HG02973 (cell line): ENCODE measurements around the gene C1orf174.
"Not testable (repeated sequence)": the region's sequence is repeated elsewhere in the genome, so short reads cannot be mapped to it uniquely, and the experiment has no call there.

Experiments
- ATAC-seq: cut with Tn5 transposase; IDR thresholded peaks from one replicate; pipeline ENCODE4 v1.9.1; 2021; ENCODE audit warnings: moderate library complexity; ENCODE audit not compliant: unreplicated experiment

The C1orf174 gene

GRCh38 chr1:3926956-3927355 lies 26.9 kb upstream of the C1orf174 start:
- ATAC-seq = no peak

DNA sequence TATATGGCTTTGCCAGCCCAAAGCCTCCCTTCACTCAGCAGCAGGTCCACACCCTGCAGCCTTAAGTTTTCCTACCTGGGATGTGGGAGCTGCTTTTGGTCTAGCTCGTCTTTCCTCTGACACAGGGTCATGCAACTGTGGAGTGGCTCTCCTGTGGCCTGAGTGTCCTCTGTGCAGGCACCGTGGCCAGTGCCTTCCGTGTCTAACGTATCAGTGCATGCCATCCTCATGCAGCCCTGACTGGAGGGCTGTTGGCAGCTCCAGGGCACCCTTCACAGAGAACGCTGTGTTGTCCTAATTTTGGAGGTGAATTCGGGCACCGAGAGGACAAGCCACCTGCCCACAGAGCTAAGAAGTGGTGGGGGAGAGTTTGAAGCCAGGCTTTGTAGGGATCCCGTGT lies 25.7 kb upstream of the C1orf174 start:
- ATAC-seq = no peak

DNA sequence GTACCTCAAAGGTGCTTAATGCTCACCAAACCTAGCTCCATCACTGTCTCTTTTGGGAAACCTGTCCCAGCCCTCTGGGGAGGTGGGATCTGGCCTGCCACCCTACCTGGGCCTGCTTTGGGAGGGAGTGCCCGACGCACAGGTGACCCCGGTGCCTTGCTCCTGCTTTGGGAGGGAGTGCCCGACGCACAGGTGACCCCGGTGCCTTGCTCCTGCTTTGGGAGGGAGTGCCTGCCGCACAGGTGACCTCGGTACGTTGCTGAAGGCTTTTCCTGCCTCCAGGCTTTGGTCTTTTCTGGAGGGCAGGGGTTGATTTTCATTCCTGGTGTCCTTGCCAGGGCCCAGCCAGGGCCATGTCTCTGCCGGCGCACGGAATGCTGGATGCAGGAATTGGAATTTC lies 25.2 kb upstream of the C1orf174 start:
- no peak for ATAC-seq

- no peak for ATAC-seq
These were observed 24.8 kb upstream of the C1orf174 start for GRCh38 chr1:3924825-3925220.

DNA sequence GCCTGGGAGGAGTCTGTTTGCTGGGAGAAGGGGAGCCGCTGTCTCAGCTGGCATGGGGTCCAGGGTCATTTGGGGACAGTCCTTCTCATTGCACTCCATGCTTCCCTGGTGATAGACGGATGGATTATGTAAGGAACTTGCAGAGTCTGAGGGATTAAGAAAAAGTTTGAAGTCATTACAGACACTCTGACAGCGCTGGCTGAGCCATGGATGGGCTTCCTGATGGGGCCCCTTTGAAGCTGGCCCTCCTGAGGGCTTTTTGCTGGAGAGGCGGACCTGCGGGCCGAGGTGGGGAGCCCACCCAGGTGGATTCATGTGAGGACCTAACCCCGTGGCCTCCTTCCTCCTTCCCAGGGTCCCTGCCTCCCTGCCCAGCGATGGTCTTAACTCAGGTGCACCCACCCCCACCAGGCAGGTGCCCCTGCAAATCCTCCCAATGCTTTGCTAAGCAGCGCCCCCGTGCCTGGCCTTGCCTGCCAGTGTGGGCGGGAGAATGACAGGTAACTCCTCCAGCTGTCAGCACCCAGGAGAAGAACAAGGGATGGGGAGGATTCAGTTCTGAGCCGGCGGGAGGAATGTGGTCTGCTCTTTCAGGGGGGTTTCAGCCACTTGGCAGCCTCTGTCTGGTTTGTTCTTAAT lies 24.2 kb upstream of the C1orf174 start:
- no peak for ATAC-seq

DNA sequence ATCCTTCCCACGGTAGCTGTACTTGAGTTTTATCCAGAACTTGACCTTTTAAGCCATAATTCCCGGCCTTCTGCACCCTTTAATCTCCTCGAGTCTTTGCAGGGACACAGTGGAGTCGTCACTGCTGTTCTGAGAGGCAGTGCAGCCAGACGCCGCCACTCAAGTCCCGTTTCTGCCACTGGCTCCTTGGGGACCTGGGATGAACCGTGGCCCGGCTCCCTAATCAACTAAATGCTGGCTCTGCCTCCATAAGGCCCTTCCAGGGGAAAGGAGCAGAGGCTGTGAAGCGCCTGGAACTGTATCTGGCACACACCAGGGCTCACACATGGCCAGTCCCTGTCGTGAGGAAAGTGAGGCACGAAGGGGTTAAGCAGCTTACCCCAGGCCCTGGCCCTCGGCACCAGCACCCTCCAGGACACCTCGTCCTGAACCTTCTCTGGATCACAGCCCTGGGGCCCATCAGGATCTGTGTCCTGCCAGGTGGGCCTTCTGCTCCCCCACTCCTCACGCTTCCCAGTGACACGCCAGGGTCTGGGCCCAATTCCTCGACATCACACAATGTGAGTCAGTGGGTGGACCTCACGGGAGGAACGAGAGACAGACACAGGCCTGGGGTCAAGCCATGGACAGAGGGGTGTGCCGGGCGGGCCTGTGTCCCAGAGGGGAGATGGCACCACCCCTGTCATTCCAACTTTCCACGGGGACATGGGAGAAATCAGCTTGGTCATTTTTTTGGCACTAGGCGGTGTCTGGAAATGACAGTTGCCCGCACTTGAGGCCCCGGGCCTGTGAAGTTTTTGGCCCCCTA lies 23.5 kb upstream of the C1orf174 start:
- no peak for ATAC-seq

GRCh38 chr1:3922851-3923250 lies 22.8 kb upstream of the C1orf174 start:
- no peak for ATAC-seq

DNA sequence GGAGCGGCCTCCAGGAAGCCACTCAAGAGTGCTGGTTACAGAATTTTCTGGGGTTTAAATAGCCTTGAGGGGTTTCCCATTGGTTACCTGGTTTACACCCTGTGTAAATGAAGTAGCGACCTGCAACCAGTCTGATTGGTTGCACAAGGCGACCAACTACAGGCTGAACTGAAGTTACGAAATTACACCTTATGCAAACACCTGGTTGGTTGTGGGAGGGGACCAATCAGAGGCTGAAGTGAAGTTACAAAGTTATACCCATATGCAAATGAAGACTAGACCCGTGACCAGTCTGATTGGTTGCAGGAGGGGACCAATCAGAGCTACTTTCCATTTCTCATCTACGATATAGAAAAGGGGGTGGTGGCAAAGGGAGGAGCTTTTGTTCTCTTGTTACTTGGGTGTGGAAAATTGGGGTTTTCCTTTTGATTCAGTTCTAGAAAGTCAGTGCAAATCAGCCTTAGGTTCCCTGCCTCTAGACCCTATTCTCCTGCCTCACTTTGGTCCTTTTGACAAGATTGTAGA lies 22.2 kb upstream of the C1orf174 start:
- ATAC-seq = no peak

GRCh38 chr1:3921765-3922164 lies 21.7 kb upstream of the C1orf174 start:
- ATAC-seq = no peak

DNA sequence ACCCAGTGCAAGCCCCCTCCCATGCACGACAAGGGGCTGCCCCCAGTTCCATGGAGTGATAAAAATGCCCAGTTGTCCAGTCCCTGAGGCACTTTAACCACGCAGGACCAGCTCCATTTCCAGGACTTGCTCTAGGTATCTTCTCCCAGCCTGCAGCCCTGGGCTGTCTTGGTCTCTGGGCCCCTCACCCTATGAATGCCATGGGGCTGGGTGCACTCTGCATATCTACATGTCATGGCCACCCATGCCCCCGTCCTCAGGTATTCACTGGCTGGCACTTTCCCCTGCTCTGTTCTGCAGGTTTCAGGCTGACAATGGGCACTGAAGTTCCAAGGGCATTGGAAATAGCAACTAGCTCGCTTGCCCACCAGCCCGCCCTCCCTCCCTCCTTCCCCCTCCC lies 19.6 kb upstream of the C1orf174 start:
- no peak for ATAC-seq

DNA sequence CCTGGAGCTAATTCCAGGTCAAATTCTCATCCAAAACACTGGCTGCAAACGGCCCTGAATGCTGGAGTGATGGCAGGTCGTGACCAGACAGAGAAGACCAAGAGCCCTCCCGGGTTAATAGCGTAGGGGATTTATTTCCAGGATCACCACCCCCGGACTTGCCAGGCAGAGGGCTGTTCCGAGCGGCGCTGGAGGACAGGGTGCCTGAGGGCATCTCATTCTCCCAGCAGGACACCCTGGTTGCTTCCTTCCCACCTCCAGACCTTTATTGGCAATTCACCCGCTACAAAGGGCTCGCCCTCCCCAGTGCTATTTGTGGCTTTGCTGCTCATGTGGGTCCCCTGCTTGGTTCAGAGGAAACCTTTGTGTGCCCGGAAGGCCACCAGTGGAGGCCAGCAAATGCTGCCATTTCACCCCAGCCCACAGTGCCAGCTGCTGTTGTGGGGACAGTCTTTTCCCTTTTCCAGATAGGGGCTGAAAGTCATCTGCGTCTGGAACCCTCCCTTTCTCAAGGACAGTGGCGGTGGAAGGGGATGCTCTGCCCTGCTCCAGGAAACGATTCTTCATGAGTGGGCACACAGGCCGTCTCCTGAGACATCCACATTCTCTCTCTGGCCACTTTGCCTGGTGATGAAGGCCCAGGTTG lies 19.0 kb upstream of the C1orf174 start:
- ATAC-seq = no peak

DNA sequence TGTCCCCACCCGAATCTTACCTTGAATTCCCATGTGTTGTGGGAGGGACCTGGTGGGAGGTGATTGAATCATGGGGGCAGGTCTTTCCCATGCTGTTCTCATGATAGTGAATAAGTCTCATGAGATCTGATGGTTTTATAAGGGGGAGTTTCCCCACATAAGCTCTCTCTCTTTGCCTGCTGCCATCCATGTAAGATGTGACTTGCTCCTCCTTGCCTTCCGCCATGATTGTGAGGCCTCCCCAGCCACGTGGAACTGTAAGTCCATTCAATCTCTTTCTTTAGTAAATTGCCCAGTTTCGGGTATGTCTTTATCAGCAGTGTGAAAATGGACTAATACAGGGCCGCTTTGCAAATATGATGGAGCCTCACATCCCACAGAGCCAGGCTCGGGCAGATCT lies 18.3 kb upstream of the C1orf174 start:
- ATAC-seq = not testable (repeated sequence)

DNA sequence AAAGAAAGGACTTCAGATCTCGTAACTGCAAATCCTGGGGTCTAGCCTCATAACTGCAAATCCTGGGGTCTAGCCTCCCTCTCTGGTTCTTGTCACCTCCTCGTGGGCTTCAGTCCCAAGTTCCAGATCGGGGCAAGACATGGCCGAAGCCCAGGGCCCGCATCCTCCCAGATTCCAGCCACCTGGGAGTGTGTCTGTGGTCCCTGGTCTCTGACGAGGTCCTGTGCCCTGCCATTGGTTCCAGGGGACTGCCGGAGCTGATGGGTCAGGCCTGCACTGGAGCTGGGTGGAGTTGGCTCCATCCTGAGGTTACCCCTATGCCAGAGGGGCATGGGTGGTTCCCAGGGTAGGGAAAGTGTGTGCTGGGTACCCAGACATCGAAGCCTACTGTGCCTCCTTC lies 17.7 kb upstream of the C1orf174 start:
- ATAC-seq = no peak

- ATAC-seq = no peak
These were observed 15.6 kb upstream of the C1orf174 start for GRCh38 chr1:3915551-3916121.

- no peak for ATAC-seq
These were observed 14.8 kb upstream of the C1orf174 start for GRCh38 chr1:3914911-3915310.

DNA sequence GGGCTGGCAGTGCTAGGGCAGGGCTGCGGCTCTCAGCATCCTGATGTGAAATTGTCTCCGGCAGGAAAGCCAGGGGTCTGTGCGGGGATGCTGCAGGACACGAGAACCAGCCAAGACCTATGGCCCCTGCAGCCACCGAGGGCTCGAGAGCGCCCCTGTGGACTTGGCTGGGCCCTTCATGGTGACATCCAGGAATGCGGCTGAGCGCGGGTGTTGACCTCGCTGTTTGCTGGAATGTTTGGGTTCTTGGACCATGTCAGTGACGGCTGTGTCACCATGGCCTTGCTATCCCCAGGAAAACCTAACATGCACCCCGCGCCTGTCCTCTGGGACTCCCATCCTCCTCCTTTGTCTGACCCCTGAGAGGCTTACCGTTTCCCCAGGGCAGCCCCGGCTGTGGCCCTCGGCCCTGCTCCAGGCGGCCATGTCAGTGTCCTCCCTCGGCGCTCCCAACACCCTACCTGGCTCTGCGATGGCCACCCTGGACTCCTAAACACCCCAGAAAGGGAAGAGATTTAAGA lies 14.3 kb upstream of the C1orf174 start:
- ATAC-seq = no peak

DNA sequence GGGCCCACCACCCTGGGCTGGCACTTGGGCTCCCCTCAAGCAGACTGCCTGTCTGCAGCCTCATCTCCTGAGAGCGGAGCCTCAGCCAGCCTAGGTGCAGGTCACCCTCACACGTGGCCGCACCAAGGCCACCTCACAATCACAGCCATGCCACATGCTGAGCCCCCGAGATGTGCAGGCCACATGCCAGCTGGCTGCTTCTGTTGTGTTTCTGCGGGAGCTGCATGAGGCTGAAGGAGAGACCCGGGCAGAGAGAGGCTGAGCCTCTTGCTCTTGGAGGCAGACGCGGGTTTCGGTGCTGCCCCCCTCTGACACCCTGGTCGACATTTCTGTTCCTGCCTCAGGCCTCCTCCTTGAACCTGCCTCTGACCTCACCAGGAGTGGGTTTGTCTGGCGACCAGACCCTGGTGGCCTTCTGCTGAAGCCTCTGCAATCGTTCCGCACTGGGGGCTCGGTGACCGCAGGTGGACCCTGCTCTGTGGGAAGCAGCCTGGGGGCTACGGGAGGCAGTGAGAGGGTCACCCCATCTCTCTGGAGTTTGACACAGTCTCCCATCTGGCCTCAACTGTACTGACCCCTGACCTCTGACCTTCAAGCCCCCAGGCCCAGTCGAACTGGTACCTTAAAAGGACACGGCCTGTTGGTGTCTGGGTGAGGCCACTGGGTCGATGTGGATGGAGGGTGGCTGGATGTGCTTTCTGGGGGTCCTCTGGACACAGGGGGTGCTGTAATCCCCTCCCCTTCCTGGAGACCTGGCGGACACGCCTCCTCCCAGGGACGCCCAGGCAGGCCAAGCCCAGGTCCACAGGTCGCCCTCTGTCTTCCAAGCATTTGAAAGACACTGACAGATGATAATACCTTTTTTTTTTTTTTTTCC lies 13.0 kb upstream of the C1orf174 start:
- no peak for ATAC-seq

GRCh38 chr1:3911981-3912808 lies 12.1 kb upstream of the C1orf174 start:
- ATAC-seq = no peak
